Mucosa of descending colon (tissue), 3 donors: Measurements from ENCODE around the gene PTK7. TPM values are rescaled to one million over a fixed set of nuclear protein-coding genes. Genes with fewer than 3 reads are reported as not detected.

ENCODE experiments used
- ATAC-seq: fragments of 200-7000 bp; cut with Tn5 transposase; one replicate; pipeline ENCODE4 v1.9.1; 2020; ENCODE audit warnings: mild to moderate bottlenecking, moderate library complexity
- DNase-seq, 3 donors: peaks; one replicate each; pipeline ENCODE4 v3.0.0-alpha.2; 2020
- H3K36me3 ChIP-seq: fragments of 200-600 bp; one replicate; pipeline ENCODE4 v1.8.0; 2021; ENCODE audit warnings: low read depth, mild to moderate bottlenecking
- H3K4me1 ChIP-seq: fragments of 200-600 bp; one replicate; pipeline ENCODE4 v1.8.0; 2021; ENCODE audit warnings: low read depth, mild to moderate bottlenecking
- H3K4me3 ChIP-seq: fragments of 200-600 bp; one replicate; pipeline ENCODE4 v1.8.0; 2021; ENCODE audit warnings: mild to moderate bottlenecking
- H3K9me3 ChIP-seq: fragments of 200-600 bp; one replicate; pipeline ENCODE4 v1.8.0; 2021; ENCODE audit warnings: mild to moderate bottlenecking
- intact Hi-C, 2 donors: fragments of 100-400 bp; cut with DNase I in 1 of 2; cut with micrococcal nuclease in 1 of 2; formaldehyde crosslinking; loops; one replicate each; pipeline versions ENCODE4 v1.11.0 to v1.11.1; 2022; cut with DNase I, micrococcal nuclease
- total RNA-seq, 3 donors: library from RNA; stranded (reverse); fragmentation: NEBNext Ultra II Directional in 2 of 3; extraction: Animal tissue kit (Norgen Biotek cat#: 25700) in 2 of 3; gene quantifications; one replicate each; pipeline versions ENCODE4 v1.2.1 to v1.2.4, GENCODE V29; 2021 to 2023
- TF ChIP-seq, protein P1 (sequence below): fragments of 200-600 bp; IDR thresholded peaks from one replicate; pipeline ENCODE4 v1.8.0; 2022; ENCODE audit warnings: antibody characterized with exemption, mild to moderate bottlenecking
- donor health status: DM: no; HTN: no; CAD: no; lungs with moderate emphysema.
- donor health status: DM: no; HTN: no; CAD: no.
- donor health status: DM: no; HTN: yes; CAD: no.

The PTK7 gene
- total RNA-seq, 3 donors from 2014 or later, result 8.3 to 12.9 (median 9.4) TPM

DNA sequence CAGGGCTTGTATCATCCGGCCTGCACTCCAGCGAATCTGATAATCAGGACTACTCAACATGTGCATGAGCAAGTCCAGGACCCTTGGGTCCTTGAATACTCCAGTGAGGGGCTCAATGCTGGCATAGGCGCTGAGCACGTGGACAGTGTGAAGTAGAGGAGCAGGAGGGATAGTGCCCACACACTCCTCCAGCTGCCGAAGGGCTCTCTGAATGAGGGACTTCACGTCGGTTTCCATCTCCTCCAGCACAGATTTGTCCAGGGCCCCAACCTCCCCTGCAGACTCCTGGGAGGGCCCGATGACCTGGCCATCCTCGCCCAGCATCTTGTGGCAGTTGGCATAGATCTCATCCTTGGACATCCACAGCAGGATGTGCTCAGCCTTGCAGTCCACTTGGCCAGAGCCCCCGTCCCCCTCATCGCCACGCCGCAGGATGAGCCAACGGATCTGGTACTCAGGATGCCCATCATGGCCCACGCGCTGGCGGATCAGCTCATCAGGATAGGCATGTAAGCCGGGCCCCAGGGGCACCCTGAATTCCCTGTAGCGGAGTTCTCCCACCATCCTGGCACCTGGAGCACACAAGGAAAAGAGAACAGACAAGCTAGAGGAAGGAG lies 23.8 kb upstream of the PTK7 start:
- Histone ChIP-seq H3K36me3 (no peaks in the 10 kb centered on the region), H3K4me3 (no peak overlapping the region), H3K4me1 (peaks cover 4% of the 10 kb centered on the region), H3K9me3 (no peaks in the 10 kb centered on the region)
- ATAC-seq, result no peak
- intact Hi-C loops, result no loop called here
- DNase-seq, result peak in 2 of 3 donors; percentile 49 to 68
- TF ChIP-seq, protein P1, sequence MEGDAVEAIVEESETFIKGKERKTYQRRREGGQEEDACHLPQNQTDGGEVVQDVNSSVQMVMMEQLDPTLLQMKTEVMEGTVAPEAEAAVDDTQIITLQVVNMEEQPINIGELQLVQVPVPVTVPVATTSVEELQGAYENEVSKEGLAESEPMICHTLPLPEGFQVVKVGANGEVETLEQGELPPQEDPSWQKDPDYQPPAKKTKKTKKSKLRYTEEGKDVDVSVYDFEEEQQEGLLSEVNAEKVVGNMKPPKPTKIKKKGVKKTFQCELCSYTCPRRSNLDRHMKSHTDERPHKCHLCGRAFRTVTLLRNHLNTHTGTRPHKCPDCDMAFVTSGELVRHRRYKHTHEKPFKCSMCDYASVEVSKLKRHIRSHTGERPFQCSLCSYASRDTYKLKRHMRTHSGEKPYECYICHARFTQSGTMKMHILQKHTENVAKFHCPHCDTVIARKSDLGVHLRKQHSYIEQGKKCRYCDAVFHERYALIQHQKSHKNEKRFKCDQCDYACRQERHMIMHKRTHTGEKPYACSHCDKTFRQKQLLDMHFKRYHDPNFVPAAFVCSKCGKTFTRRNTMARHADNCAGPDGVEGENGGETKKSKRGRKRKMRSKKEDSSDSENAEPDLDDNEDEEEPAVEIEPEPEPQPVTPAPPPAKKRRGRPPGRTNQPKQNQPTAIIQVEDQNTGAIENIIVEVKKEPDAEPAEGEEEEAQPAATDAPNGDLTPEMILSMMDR, result no peak

DNA sequence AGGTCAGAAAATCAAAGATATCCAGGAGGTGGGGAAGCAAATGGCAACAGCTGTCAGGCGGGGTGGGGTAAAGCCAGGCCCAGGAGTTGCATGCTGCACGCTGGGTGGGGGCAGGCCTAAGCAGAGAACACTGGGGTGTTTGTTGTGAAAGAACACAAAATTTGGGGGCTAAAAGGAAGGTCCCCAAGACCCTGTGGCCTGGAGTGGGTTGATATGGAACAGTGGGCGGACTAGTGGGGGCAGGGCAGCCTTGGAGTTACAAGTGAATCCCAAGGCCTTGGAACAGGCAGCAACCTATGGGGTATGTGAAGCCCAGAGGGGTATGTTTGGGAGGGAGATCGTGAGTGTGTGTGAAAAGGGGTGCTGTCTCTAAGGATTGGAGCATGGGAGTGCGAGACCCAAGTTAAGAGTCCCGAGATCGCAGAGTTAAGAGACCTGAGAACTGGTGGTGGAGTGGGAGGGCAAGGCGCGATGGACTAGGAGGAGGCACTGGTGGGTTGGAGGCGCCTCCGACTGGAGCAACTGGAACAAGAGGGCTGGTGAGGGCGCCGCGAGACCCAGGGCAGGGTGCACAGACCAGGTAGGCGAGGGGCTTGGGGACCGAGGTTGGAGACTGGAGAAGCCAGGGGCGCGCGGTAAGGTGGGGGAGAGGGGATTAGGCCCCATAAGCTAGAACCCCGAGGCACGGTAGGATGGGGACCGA lies 23.1 kb upstream of the PTK7 start:
- ATAC-seq (peak; percentile 48), DNase-seq (peak; percentile 50 to 62 (median 59))
- Histone ChIP-seq H3K4me1 (peaks cover 4% of the 10 kb centered on the region), H3K4me3 (peak overlapping the region; percentile 37), H3K9me3 (no peaks in the 10 kb centered on the region), H3K36me3 (no peaks in the 10 kb centered on the region)
- TF ChIP-seq, protein P1, result no peak
- intact Hi-C loops, result no loop called here

DNA sequence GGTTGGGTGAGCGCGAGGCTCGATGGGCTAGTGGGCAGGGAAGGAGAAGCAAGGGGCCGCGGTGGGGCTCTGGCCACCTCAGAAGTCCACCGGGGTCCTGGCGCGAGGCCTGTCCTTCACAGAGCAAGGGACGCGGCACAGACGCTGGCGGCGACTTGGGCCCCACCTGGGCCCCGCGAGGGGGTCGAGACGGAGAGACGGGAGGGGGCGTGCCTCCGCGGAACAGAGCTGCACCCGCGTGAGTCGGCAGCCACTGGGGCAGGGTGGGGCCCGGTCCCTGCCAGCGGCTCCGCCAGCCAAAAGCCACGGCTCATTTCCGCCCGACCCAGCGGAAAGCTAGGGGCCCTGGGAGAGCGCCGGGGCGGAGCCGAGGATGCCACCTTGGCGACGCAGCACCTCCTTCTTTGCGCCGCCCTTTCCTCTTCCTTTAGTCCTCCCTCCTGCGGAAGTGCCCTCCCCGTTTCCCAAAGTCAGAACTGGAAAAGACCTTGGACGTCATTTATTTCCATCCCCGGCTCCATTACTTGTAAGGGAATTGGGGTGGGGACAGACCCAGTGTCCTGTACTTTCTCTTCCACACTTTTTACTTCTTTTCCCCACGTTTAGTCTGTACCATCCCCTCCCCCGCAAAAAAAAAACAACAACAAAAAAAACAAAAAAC lies 22.4 kb upstream of the PTK7 start, which contains the start of gene CUL7:
Gene CUL7, minus strand, starts transcription at position 307 of the 661 bp plus-strand sequence. CDS start 1,063 bp downstream, outside the sequence.
- peaks cover 9% of the 10 kb centered on the region for H3K4me1 ChIP-seq
- intact Hi-C loops, result no loop called here

DNA sequence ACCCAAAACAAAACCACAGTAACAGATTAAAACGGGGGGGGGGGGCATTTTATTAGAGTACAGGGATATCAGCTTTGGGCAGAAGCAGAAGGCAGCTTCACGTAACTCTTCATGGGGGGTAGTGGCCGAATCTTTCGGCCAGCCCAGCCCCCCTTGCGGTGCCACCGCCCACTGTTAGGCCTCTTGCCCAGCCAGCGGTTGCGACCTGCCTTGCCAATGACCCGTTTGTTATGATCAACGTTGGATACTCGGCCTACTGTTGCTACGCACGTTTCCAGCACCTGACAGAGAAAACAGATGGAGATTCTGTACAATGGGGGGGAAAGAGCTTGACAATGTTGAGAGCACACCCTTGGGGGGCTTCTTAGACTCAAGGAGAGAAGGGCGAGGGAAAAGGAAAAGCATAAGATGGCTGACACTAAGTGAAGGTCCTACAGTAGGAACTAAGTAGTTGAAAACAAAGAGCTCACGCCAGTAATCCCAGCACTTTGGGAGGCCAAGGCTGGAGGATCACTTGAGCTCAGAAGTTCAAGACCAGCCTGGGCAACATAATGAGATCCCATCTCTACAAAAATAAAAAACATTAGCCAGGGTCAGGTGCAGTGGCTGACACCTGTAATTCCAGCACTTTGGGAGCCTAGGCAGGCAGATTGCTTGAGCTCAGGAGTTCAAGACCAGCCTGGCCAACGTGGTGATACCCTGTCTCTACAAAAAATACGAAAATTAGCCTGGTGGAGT lies 21.7 kb upstream of the PTK7 start:
- DNase-seq (peak; percentile 19 to 61 (median 56)), ATAC-seq (no peak)
- Histone ChIP-seq H3K4me1 (peaks cover 9% of the 10 kb centered on the region), H3K4me3 (no peak overlapping the region), H3K36me3 (no peaks in the 10 kb centered on the region), H3K9me3 (no peaks in the 10 kb centered on the region)
- intact Hi-C loops, result no loop called here
- TF ChIP-seq, protein P1, result no peak

More for the DNA sequence above, 22.4 kb upstream of the PTK7 start, which contains the start of gene CUL7:
- TF ChIP-seq, protein P1, result no peak
- peak; percentile 99 for ATAC-seq
- DNase-seq, result peak; percentile 96 to 97 (median 97)
- H3K9me3 ChIP-seq, result no peaks in the 10 kb centered on the region
- peak within 1 kb of the TSS; percentile 37 for H3K4me3 ChIP-seq
- no peaks in the 10 kb centered on the region for H3K36me3 ChIP-seq

DNA sequence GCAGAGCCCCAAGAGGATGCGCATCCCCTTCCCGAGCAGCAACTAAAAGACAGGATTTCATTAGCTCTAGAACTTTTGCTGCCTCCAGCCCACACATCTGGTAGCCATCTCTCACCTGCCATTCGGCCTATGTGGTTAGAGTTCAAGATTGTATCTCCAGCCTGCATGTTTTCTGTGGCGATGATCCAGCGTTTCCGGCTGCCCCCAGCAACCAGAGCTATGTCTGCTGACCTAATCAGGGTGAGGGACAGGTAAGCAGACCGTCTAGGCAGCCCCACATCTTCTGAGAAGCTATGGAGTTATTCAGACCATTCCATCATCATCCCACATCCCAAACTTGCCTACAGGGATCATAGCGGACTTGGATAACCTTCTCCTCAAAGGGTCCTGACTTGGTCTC lies 20.1 kb upstream of the PTK7 start:
- ATAC-seq, result no peak
- intact Hi-C loops, result no loop called here

More for the DNA sequence above, 20.1 kb upstream of the PTK7 start:
- TF ChIP-seq, protein P1, result no peak
- DNase-seq, result peak in 1 of 3 donors; percentile 25
- no peaks in the 10 kb centered on the region for H3K9me3 ChIP-seq
- H3K4me3 ChIP-seq, result no peak overlapping the region
- peaks cover 19% of the 10 kb centered on the region for H3K4me1 ChIP-seq
- H3K36me3 ChIP-seq, result no peaks in the 10 kb centered on the region
